Subcutaneous abdominal adipose tissue (tissue), 5 donors: ENCODE results near the gene ASB1.

Source experiments
- H3K27ac ChIP-seq: one replicate; pipeline ENCODE4 v1.7.0; 2013; ENCODE audit warnings: low read depth, mild to moderate bottlenecking, inconsistent platforms, low read length, moderate library complexity
- H3K27me3 ChIP-seq, 5 donors: one replicate each; pipeline ENCODE4 v1.7.0; 2013; ENCODE audit warnings: low read length in 5 of 5, inconsistent platforms in 1 of 5; ENCODE audit not compliant: control insufficient read depth in 5 of 5, insufficient read depth in 4 of 5
- H3K36me3 ChIP-seq, 5 donors: one replicate each; pipeline ENCODE4 v1.7.0; 2013; ENCODE audit warnings: low read length in 5 of 5; ENCODE audit not compliant: control insufficient read depth in 5 of 5, insufficient read depth in 5 of 5
- H3K4me1 ChIP-seq, 5 donors: one replicate each; pipeline ENCODE4 v1.7.0; 2013; ENCODE audit warnings: low read length in 5 of 5, mild to moderate bottlenecking in 3 of 5, moderate library complexity in 1 of 5; ENCODE audit not compliant: control insufficient read depth in 5 of 5, insufficient read depth in 5 of 5
- H3K4me3 ChIP-seq, 5 donors: one replicate each; pipeline ENCODE4 v1.7.0; 2013; ENCODE audit warnings: low read length in 5 of 5, low read depth in 1 of 5
- H3K9ac ChIP-seq, 5 donors: one replicate each; pipeline ENCODE4 v1.7.0; 2013; ENCODE audit warnings: low read length in 5 of 5, mild to moderate bottlenecking in 4 of 5, moderate library complexity in 3 of 5
- H3K9me3 ChIP-seq, 5 donors: one replicate each; pipeline ENCODE4 v1.7.0; 2013; ENCODE audit warnings: low read length in 5 of 5; ENCODE audit not compliant: control insufficient read depth in 5 of 5
- donor health status: healthy.
- donor health status: healthy.
- donor health status: healthy.
- donor health status: healthy.
- donor health status: healthy.

ASB1 gene

GRCh38 chr2:238461916-238462315, 35.2 kb downstream of the ASB1 start:
- Histone ChIP-seq H3K36me3 (no peaks in the 10 kb centered on the region), H3K9ac (no peak overlapping the region), H3K9me3 (peaks cover 0 to 9% (median 0%) of the 10 kb centered on the region in 5 donors), H3K4me1 (peaks cover 14 to 22% (median 19%) of the 10 kb centered on the region in 5 donors), H3K27me3 (peaks cover 0 to 12% (median 0%) of the 10 kb centered on the region in 5 donors), H3K4me3 (no peak overlapping the region), H3K27ac (no peak overlapping the region)

DNA sequence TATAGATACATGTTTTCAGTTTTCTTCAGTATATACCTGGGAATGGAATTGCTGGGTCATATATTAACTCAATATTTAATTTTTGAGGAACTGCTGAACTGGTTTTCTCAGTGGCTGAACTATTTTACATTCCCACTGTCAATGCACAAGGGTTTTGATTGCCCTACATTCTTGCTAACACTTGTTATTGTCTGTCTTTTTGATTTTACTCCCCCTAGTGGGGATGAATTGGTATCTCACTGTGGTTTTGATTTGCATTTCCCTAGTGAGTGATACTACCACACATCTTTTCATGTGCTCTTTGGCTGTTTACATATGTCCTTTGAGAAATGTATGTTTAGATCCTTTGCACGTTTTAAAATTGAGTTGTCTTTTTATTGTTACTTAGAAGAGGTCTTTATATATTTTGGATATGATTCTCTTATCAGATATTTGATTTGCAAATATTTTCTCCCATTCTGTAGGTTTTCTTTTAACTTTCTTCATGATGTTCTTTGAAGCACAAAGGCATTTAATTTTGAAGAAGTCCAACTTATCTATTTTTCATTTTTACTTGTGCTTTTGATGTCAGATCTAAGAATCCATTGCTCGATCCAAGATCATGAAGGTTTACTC, 36.2 kb downstream of the ASB1 start:
- H3K27me3 ChIP-seq = peaks cover 0 to 12% (median 0%) of the 10 kb centered on the region in 5 donors
- H3K27ac ChIP-seq = no peak overlapping the region
- H3K9ac ChIP-seq = no peak overlapping the region
- H3K4me1 ChIP-seq = peaks cover 14 to 19% (median 18%) of the 10 kb centered on the region in 5 donors
- peaks cover 0 to under 1% (median 0%) of the 10 kb centered on the region in 5 donors for H3K9me3 ChIP-seq
- H3K36me3 ChIP-seq = no peaks in the 10 kb centered on the region
- H3K4me3 ChIP-seq = no peak overlapping the region

DNA sequence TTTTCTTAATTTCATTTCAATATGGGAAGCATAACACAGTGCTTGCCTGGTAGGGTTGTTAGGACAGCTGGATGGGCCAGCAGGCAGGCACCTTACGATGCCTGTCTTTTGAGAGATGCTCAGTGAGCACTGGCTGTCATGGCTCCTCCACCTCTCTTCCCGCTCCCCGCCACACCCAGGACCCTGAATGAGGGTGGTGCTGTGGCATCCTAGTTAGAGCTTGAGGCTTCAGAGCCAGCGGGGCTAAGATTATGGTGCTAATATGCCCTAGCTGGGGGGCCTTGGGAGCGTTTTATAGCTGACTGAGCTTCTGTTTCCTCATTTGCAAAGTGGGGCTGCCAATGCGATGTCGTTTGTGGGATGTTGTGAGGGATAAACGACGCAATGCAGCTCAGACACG, 37.7 kb downstream of the ASB1 start:
- Histone ChIP-seq H3K4me3 (no peak overlapping the region), H3K9me3 (no peaks in the 10 kb centered on the region), H3K9ac (no peak overlapping the region), H3K4me1 (peaks cover 3 to 6% (median 4%) of the 10 kb centered on the region in 5 donors), H3K27me3 (peaks cover 0 to 7% (median 0%) of the 10 kb centered on the region in 5 donors), H3K27ac (no peak overlapping the region), H3K36me3 (no peaks in the 10 kb centered on the region)

DNA sequence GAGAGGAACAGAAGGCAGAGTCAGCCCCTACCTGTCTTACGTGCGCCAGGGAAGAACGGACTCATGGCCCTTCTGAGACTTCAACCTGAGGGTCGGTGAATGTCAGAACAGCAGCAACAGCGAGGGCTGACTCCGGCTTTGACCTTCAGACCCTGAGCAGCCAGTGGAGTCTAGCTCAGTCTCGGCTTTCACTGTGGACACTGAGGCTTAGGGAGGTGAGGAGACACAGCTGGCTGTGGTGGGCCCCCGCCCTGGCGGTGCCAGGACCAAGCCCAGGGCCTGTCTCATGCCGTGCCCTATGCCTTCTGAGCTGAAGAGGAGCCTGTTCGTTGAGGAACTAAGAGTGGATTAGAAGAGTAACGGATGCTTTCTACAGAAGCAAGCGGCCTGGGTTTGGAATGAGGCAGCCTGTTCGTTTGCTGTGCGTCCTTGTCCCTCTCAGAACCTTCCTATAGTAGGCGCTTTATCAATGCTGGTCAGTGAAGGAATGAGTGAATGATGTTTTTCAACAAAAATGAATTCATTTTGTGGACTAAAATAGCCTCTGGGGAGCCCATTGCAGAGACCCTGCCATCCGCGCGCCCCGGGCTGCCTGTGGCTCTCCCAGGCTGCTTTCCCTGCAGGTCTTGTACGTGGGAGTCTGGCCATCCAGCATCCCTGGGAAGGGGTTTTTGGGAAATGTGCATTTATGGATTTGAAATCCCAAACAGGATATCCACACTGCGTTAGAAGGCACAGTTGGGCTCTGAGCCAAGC, 38.9 kb downstream of the ASB1 start:
- Histone ChIP-seq H3K4me3 (no peak overlapping the region), H3K27me3 (peaks cover 0 to 7% (median 0%) of the 10 kb centered on the region in 5 donors), H3K9me3 (peaks cover 0 to 4% (median 0%) of the 10 kb centered on the region in 5 donors), H3K27ac (no peak overlapping the region), H3K36me3 (no peaks in the 10 kb centered on the region), H3K9ac (no peak overlapping the region), H3K4me1 (no peaks in the 10 kb centered on the region)

DNA sequence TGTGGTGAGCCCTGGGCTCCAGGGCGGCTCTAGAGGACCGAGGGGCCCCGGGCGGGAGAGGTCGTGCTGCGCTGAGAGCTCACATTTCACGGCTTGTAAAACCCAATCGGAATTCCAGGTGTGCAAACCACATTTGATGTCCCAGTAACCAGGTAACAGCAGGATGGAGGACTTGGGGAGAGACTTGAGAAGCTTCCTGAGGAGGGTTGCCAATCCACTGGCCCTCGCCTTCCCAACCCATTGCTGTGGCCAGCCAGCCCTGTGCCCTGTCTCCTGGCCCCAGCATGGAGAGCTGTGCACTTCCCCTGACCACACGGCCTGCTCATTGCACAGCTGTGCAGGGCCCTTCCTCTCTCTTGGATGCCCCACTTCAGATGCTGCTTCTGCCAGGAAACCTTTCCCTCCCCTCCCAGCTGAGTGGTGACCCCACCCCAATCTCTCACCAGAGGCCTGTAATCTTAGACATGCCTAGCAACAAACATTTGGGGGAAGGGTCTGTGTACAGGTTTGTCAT, 39.6 kb downstream of the ASB1 start:
- Histone ChIP-seq H3K4me3 (no peak overlapping the region), H3K4me1 (no peaks in the 10 kb centered on the region), H3K27ac (no peak overlapping the region), H3K36me3 (no peaks in the 10 kb centered on the region), H3K9me3 (peaks cover 0 to 4% (median 0%) of the 10 kb centered on the region in 5 donors), H3K9ac (no peak overlapping the region), H3K27me3 (peaks cover 0 to 7% (median 0%) of the 10 kb centered on the region in 5 donors)

DNA sequence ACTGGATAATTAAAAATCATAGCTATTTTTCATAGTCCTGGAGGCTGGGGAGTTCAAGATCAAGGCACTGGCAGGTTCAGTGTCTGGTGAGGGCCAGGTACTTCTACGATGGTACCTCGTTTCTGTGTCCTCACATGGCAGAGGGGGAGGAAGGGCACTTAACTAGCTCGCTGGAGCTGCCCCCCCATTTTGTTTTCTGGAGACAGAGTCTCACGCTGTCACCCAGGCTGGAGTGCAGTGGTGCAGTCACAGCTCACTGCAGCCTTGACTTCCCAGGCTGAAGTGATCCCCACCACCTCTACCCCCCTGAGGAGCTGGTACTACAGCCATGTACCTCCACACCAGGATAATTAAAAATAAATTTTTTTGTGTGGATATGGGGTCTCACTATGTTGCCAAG, 40.3 kb downstream of the ASB1 start:
- Histone ChIP-seq H3K9ac (no peak overlapping the region), H3K4me1 (no peaks in the 10 kb centered on the region), H3K9me3 (peaks cover 0 to 4% (median 0%) of the 10 kb centered on the region in 5 donors), H3K27me3 (peaks cover 0 to 7% (median 0%) of the 10 kb centered on the region in 5 donors), H3K36me3 (no peaks in the 10 kb centered on the region), H3K4me3 (no peak overlapping the region), H3K27ac (no peak overlapping the region)

GRCh38 chr2:238467792-238468191, 41.1 kb downstream of the ASB1 start:
- Histone ChIP-seq H3K36me3 (no peaks in the 10 kb centered on the region), H3K27ac (no peak overlapping the region), H3K4me3 (no peak overlapping the region), H3K27me3 (peaks cover 0 to 7% (median 0%) of the 10 kb centered on the region in 5 donors), H3K4me1 (no peaks in the 10 kb centered on the region), H3K9ac (no peak overlapping the region), H3K9me3 (peaks cover under 1 to 5% (median 4%) of the 10 kb centered on the region in 5 donors)

DNA sequence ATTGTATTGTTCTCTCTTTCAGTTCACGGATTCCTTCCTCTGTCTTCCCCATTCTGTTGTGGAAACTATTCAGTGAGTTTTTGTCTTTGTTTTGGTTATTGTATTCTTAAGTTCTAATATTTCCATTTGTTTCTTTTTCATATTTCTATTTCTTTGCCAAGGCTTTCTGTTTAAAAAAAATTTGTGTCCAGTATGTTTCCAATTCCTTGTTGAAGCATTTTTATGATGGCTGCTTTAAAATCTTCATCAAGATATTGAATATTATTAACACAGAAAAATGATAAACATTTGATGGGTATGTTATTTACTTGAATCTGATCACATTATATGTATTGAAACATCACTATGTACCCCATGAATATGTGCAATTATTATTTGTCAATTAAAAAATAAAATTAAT, 42.4 kb downstream of the ASB1 start:
- H3K4me3 ChIP-seq = no peak overlapping the region
- H3K36me3 ChIP-seq = no peaks in the 10 kb centered on the region
- H3K9ac ChIP-seq = no peak overlapping the region
- no peak overlapping the region for H3K27ac ChIP-seq
- peaks cover 0 to 7% (median 0%) of the 10 kb centered on the region in 5 donors for H3K27me3 ChIP-seq
- no peaks in the 10 kb centered on the region for H3K4me1 ChIP-seq
- peaks cover 4 to 14% (median 8%) of the 10 kb centered on the region in 5 donors for H3K9me3 ChIP-seq

DNA sequence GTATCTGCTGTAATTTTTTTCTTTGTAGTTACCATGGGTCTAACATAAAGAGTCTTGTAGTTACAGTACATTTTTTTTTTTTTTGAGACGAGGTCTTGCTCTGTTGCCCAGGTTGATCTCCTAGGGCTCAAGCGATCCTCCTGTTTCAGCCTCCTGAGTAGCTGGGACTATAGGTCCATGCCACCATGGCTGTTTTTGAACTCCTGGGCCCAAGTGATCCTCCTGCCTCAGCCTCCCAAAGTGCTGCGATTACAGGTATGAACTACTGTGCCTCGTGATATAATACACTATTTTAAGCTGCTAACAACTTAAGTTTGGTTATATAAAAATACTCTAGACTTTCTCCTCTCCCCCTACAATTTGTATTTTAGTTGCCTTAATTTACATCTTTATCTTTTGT, 46.3 kb downstream of the ASB1 start:
- Histone ChIP-seq H3K4me1 (no peaks in the 10 kb centered on the region), H3K27ac (no peak overlapping the region), H3K36me3 (no peaks in the 10 kb centered on the region), H3K9me3 (peaks cover 5 to 17% (median 10%) of the 10 kb centered on the region in 5 donors), H3K4me3 (no peak overlapping the region), H3K27me3 (no peaks in the 10 kb centered on the region), H3K9ac (no peak overlapping the region)

DNA sequence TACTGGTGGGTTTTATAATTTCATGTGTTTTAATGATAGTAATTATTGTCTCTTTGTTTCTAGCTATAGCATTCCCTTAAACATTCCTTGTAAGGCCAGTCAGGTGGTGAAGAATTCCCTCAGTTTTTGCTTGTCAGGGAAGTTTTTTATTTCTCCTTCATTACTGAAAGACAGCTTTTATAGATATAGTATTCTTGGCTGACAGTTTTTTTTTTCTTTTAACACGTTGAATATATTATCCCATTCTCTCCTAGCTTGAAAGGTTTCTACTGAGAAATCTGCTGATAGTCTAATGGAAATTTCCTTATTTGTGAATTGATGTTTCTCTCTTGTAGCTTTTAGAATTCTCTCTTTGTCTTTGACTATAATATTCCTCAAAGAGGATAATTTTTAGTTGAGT, 46.8 kb downstream of the ASB1 start:
- Histone ChIP-seq H3K27ac (no peak overlapping the region), H3K9me3 (peaks cover 8 to 23% (median 13%) of the 10 kb centered on the region in 5 donors), H3K36me3 (no peaks in the 10 kb centered on the region), H3K9ac (no peak overlapping the region), H3K4me1 (no peaks in the 10 kb centered on the region), H3K4me3 (no peak overlapping the region), H3K27me3 (no peaks in the 10 kb centered on the region)
